SK-N-SH treated with all-trans-retinoic acid at 6 μM for 48 hours (cell line): ENCODE data around the gene KDM4B.
A peak's percentile ranks its signal among the peaks of the same experiment; 100 is the strongest.

ENCODE experiments used
- ATAC-seq: fragments of 200-7000 bp; cut with Tn5 transposase; 3 replicates; pipeline ENCODE4 v1.9.1; 2020; ENCODE audit warnings: mild to moderate bottlenecking, moderate library complexity
- ARNTL ChIP-seq: fragments of 450-650 bp; formaldehyde crosslinking; IDR thresholded peaks from 2 replicates; pipeline ENCODE4 v1.5.0; 2020; ENCODE audit warnings: low read depth, mild to moderate bottlenecking, moderate library complexity, borderline replicate concordance
- BACH2 ChIP-seq: fragments of 250-450 bp; sonication (Bioruptor Pico); IDR thresholded peaks from 2 replicates; pipeline ENCODE4 v1.9.0; 2021; ENCODE audit warnings: mild to moderate bottlenecking, borderline replicate concordance
- CREB5 ChIP-seq: fragments of 250-450 bp; sonication (Bioruptor Pico); IDR thresholded peaks from 2 replicates; pipeline ENCODE4 v1.5.1; 2020; ENCODE audit warnings: low read depth, mild to moderate bottlenecking, moderate library complexity
- CSDC2 ChIP-seq: fragments of 250-450 bp; sonication (Bioruptor Pico); IDR thresholded peaks from 2 replicates; pipeline ENCODE4 v1.5.0; 2020; ENCODE audit warnings: mild to moderate bottlenecking, moderate library complexity
- CSRNP3 ChIP-seq: fragments of 250-450 bp; sonication (Bioruptor Pico); IDR thresholded peaks from 2 replicates; pipeline ENCODE4 v1.5.1; 2021; ENCODE audit warnings: mild to moderate bottlenecking, moderate library complexity
- ESRRG ChIP-seq: fragments of 250-450 bp; sonication (Bioruptor Pico); IDR thresholded peaks from 2 replicates; pipeline ENCODE4 v1.6.1; 2021; ENCODE audit warnings: mild to moderate bottlenecking
- ISL1 ChIP-seq: fragments of 250-450 bp; sonication (Bioruptor Pico); IDR thresholded peaks from 2 replicates; pipeline ENCODE4 v2.1.2; 2022; ENCODE audit warnings: mild to moderate bottlenecking, moderate library complexity
- OSR1 ChIP-seq: fragments of 250-450 bp; sonication (Bioruptor Pico); IDR thresholded peaks from 2 replicates; pipeline ENCODE4 v1.8.0; 2022; ENCODE audit warnings: moderate library complexity, mild to moderate bottlenecking, inconsistent platforms
- PATZ1 ChIP-seq: fragments of 250-450 bp; sonication (Bioruptor Pico); IDR thresholded peaks from 2 replicates; pipeline ENCODE4 v1.8.0; 2020; ENCODE audit warnings: mild to moderate bottlenecking, moderate library complexity, borderline replicate concordance
- POU6F1 ChIP-seq: fragments of 250-450 bp; sonication (Bioruptor Pico); IDR thresholded peaks from 2 replicates; pipeline ENCODE4 v1.8.0; 2021; ENCODE audit warnings: low read depth, mild to moderate bottlenecking, moderate library complexity, borderline replicate concordance
- PPARA ChIP-seq: fragments of 250-450 bp; sonication (Bioruptor Pico); IDR thresholded peaks from 2 replicates; pipeline ENCODE4 v1.5.0; 2020; ENCODE audit warnings: mild to moderate bottlenecking, borderline replicate concordance
- RARB ChIP-seq: fragments of 250-450 bp; sonication (Bioruptor Pico); IDR thresholded peaks from 2 replicates; pipeline ENCODE4 v1.8.0; 2021; ENCODE audit warnings: mild to moderate bottlenecking, moderate library complexity
- SNAI2 ChIP-seq: fragments of 250-450 bp; sonication (Bioruptor Pico); IDR thresholded peaks from 2 replicates; pipeline ENCODE4 v1.5.0; 2020; ENCODE audit warnings: mild to moderate bottlenecking, moderate library complexity
- TCF4 ChIP-seq: fragments of 250-450 bp; sonication (Bioruptor Pico); IDR thresholded peaks from 2 replicates; pipeline ENCODE4 v1.8.0; 2021; ENCODE audit warnings: mild to moderate bottlenecking, moderate library complexity, borderline replicate concordance
- TOX ChIP-seq: fragments of 250-450 bp; sonication (Bioruptor Pico); IDR thresholded peaks from 2 replicates; pipeline ENCODE4 v1.8.0; 2021; ENCODE audit warnings: mild to moderate bottlenecking, moderate library complexity, borderline replicate concordance
- TSHZ2 ChIP-seq: fragments of 250-450 bp; sonication (Bioruptor Pico); IDR thresholded peaks from 2 replicates; pipeline ENCODE4 v1.5.0; 2020; ENCODE audit warnings: mild to moderate bottlenecking, moderate library complexity
- ZC3H10 ChIP-seq: fragments of 250-450 bp; sonication (Bioruptor Pico); IDR thresholded peaks from 2 replicates; pipeline ENCODE4 v1.5.1; 2021; ENCODE audit warnings: mild to moderate bottlenecking, moderate library complexity
- ZFP3 ChIP-seq: fragments of 250-450 bp; sonication (Bioruptor Pico); IDR thresholded peaks from 2 replicates; pipeline ENCODE4 v1.5.0; 2020; ENCODE audit warnings: mild to moderate bottlenecking, moderate library complexity
- ZFP30 ChIP-seq: fragments of 450-650 bp; formaldehyde crosslinking; IDR thresholded peaks from 2 replicates; pipeline ENCODE4 v1.5.0; 2022; ENCODE audit warnings: mild to moderate bottlenecking, moderate library complexity
- ZNF565 ChIP-seq: fragments of 450-650 bp; formaldehyde crosslinking; conservative IDR thresholded peaks from 2 replicates; pipeline ENCODE4 v1.5.0; 2020; ENCODE audit warnings: low read depth, mild to moderate bottlenecking, moderate library complexity
- ZNF70 ChIP-seq: fragments of 450-650 bp; formaldehyde crosslinking; IDR thresholded peaks from 2 replicates; pipeline ENCODE4 v1.5.0; 2020; ENCODE audit warnings: mild to moderate bottlenecking, moderate library complexity
- ZNF8 ChIP-seq: fragments of 450-650 bp; formaldehyde crosslinking; IDR thresholded peaks from 2 replicates; pipeline ENCODE4 v1.5.0; 2020; ENCODE audit warnings: mild to moderate bottlenecking, moderate library complexity

Gene KDM4B

GRCh38 chr19:5110546-5110945 is 141.6 kb downstream of the KDM4B start (continued):
- TF ChIP-seq ZNF8 (CRISPR knock-in tag) (no peak), TCF4 (no peak), ZFP30 (CRISPR knock-in tag) (no peak), ISL1 (CRISPR knock-in tag) (no peak), BACH2 (CRISPR knock-in tag) (no peak), PATZ1 (CRISPR knock-in tag) (no peak), ARNTL (no peak)

- no peak for ATAC-seq
- TF ChIP-seq TOX (CRISPR knock-in tag), result no peak
- TF ChIP-seq CREB5, result no peak
- TF ChIP-seq ZNF8 (CRISPR knock-in tag), result no peak
- no peak for TF ChIP-seq BACH2 (CRISPR knock-in tag)
- no peak for TF ChIP-seq ZNF565 (CRISPR knock-in tag)
- no peak for TF ChIP-seq PPARA (CRISPR knock-in tag)
- TF ChIP-seq RARB (CRISPR knock-in tag), result no peak
- TF ChIP-seq ZFP3 (CRISPR knock-in tag), result no peak
- TF ChIP-seq SNAI2 (CRISPR knock-in tag), result no peak
- no peak for TF ChIP-seq ZC3H10 (CRISPR knock-in tag)
- TF ChIP-seq TCF4, result no peak
- TF ChIP-seq CSDC2 (CRISPR knock-in tag), result no peak
- TF ChIP-seq ZFP30 (CRISPR knock-in tag), result no peak
- TF ChIP-seq ZNF70 (CRISPR knock-in tag), result no peak
- no peak for TF ChIP-seq ESRRG (CRISPR knock-in tag)
- TF ChIP-seq ARNTL, result no peak
- no peak for TF ChIP-seq CSRNP3 (CRISPR knock-in tag)
- TF ChIP-seq, all 23 proteins: peak for 0
These were observed 142.1 kb downstream of the KDM4B start for GRCh38 chr19:5111051-5111450.

GRCh38 chr19:5112175-5112574 is 143.3 kb downstream of the KDM4B start:
- TF ChIP-seq ZNF565 (CRISPR knock-in tag), result no peak
- no peak for ATAC-seq

GRCh38 chr19:5112681-5113575 is 144.0 kb downstream of the KDM4B start:
- ATAC-seq, result peak; percentile 10; the same call in 1 of the 3 replicates
- no peak for TF ChIP-seq ARNTL
- TF ChIP-seq SNAI2 (CRISPR knock-in tag), result no peak
- no peak for TF ChIP-seq POU6F1 (CRISPR knock-in tag)
- TF ChIP-seq CREB5, result no peak
- TF ChIP-seq ZFP30 (CRISPR knock-in tag), result no peak
- no peak for TF ChIP-seq ZNF70 (CRISPR knock-in tag)
- no peak for TF ChIP-seq ISL1 (CRISPR knock-in tag)
- no peak for TF ChIP-seq OSR1 (CRISPR knock-in tag)
- TF ChIP-seq CSRNP3 (CRISPR knock-in tag), result no peak
- no peak for TF ChIP-seq ZNF565 (CRISPR knock-in tag)
- TF ChIP-seq TCF4, result no peak
- TF ChIP-seq CSDC2 (CRISPR knock-in tag), result no peak
- no peak for TF ChIP-seq TSHZ2 (CRISPR knock-in tag)
- TF ChIP-seq TOX (CRISPR knock-in tag), result no peak
- no peak for TF ChIP-seq RARB (CRISPR knock-in tag)
- no peak for TF ChIP-seq PPARA (CRISPR knock-in tag)
- TF ChIP-seq ZC3H10 (CRISPR knock-in tag), result no peak
